Ishikawa (cell line): ENCODE measurements around the gene ROS1.
A peak's percentile ranks its signal among the peaks of the same experiment; 100 is the strongest.

Source experiments
- CEBPB ChIP-seq: IDR thresholded peaks from 2 replicates; pipeline ENCODE4 v1.6.1; 2012
- CREB1 ChIP-seq: IDR thresholded peaks from 2 replicates; pipeline ENCODE4 v1.6.1; 2012; ENCODE audit warnings: low read depth
- EGR1 ChIP-seq: IDR thresholded peaks from 2 replicates; pipeline ENCODE4 v1.6.1; 2012
- EP300 ChIP-seq: IDR thresholded peaks from 2 replicates; pipeline ENCODE4 v1.6.1; 2012; ENCODE audit warnings: borderline replicate concordance
- FOXM1 ChIP-seq: IDR thresholded peaks from 2 replicates; pipeline ENCODE4 v1.6.1; 2012; ENCODE audit warnings: low read depth, borderline replicate concordance
- NFIC ChIP-seq: IDR thresholded peaks from 2 replicates; pipeline ENCODE4 v1.6.1; 2012
- RAD21 ChIP-seq: IDR thresholded peaks from 2 replicates; pipeline ENCODE4 v1.6.1; 2012; ENCODE audit warnings: low read depth
- REST ChIP-seq: IDR thresholded peaks from 2 replicates; pipeline ENCODE4 v1.6.1; 2012; ENCODE audit warnings: low read depth, mild to moderate bottlenecking
- TAF1 ChIP-seq: IDR thresholded peaks from 2 replicates; pipeline ENCODE4 v1.6.1; 2012; ENCODE audit warnings: low read depth, mild to moderate bottlenecking
- TCF12 ChIP-seq: IDR thresholded peaks from 2 replicates; pipeline ENCODE4 v1.6.1; 2012; ENCODE audit warnings: low read depth
- TEAD4 ChIP-seq: IDR thresholded peaks from 2 replicates; pipeline ENCODE4 v1.6.1; 2012
- YY1 ChIP-seq: IDR thresholded peaks from 2 replicates; pipeline ENCODE4 v1.6.1; 2012; ENCODE audit warnings: low read depth
- ZBTB7A ChIP-seq: IDR thresholded peaks from 2 replicates; pipeline ENCODE4 v1.6.1; 2012; ENCODE audit warnings: low read depth
- TF ChIP-seq, protein P1 (sequence below): IDR thresholded peaks from 2 replicates; pipeline ENCODE4 v1.6.1; 2012
- TF ChIP-seq, protein P2 (sequence below): IDR thresholded peaks from 2 replicates; pipeline ENCODE4 v1.6.1; 2012

ROS1 gene

DNA sequence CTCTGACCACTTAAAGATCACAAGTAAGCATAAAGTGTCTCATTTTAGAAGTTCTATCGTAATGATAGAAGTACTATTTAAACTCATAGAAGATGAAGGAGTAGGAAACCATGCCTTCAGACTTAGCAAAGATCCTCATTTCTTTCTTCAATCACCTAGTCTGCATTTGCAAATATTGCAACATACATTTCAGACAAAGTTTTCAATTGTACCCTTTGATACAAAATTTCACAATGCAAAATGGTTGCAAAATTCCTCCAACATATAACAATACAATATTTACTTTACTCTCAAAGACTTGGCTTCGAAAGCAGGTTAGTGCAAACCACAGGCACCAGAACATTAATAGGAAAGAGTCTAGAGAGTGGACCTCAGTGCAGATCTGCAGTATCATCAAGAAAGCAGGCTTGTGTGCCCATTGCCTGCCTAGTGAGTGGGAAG lies 16.1 kb upstream of the ROS1 start:
- TF ChIP-seq EGR1 (no peak), TAF1 (no peak), RAD21 (no peak), TEAD4 (no peak), CEBPB (peak; percentile 27; the same call in 1 of the 2 replicates), NFIC (no peak)
- TF ChIP-seq, protein P1, sequence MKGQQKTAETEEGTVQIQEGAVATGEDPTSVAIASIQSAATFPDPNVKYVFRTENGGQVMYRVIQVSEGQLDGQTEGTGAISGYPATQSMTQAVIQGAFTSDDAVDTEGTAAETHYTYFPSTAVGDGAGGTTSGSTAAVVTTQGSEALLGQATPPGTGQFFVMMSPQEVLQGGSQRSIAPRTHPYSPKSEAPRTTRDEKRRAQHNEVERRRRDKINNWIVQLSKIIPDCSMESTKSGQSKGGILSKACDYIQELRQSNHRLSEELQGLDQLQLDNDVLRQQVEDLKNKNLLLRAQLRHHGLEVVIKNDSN, result no peak
- TF ChIP-seq, protein P2, sequence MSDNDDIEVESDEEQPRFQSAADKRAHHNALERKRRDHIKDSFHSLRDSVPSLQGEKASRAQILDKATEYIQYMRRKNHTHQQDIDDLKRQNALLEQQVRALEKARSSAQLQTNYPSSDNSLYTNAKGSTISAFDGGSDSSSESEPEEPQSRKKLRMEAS, result no peak

- no peak for TF ChIP-seq ZBTB7A
- no peak for TF ChIP-seq TCF12
Measured at GRCh38 chr6:117440706-117441525, 15.2 kb upstream of the ROS1 start.

DNA sequence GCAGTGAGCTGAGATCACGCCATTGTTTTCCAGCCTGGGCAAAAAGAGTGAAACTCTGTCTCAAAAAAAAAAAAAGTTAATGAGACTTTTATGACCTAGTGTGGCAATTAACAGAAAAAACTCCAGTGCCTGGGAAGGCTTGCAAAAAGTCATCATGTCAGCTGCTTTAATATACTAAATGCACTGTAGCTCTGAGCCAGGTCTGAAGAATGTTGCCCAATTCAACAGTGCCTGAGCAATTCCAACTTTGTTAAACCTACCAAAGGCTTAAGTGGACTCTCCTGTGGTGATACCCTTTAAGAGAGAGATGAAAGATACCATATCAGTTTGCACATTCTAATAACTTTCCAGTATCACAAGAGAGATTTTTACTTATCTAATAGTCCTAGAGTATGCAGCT lies 6.5 kb upstream of the ROS1 start:
- TF ChIP-seq, protein P1, result no peak
- TF ChIP-seq FOXM1 (no peak), YY1 (no peak), TEAD4 (no peak), REST (no peak), CEBPB (no peak), TCF12 (no peak), ZBTB7A (no peak), TAF1 (no peak), EGR1 (no peak), NFIC (no peak), RAD21 (no peak), CREB1 (no peak), EP300 (no peak)
- TF ChIP-seq, protein P2, result no peak

DNA sequence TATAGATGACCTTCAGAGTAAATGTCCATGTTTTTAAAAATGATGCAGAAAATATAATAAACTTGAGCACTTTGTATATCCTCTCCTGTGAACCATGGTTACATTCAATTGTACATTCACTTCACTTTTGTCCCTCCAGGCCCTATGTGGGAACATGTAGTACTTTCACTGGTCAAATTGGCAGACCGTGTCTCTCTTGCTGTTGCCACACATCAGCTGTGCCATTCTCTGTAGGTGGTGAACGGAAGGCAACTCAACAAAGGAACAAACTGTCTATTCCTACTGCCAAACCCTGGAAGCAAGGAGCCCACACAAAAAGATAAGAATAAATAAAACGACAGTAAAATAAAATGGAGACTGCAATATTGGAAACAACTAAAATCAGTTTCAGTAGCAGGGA lies 2.0 kb downstream of the ROS1 start:
- TF ChIP-seq FOXM1, result no peak

GRCh38 chr6:117418320-117418719 lies 7.4 kb downstream of the ROS1 start:
- no peak for TF ChIP-seq TCF12
- no peak for TF ChIP-seq CEBPB
- no peak for TF ChIP-seq NFIC
- TF ChIP-seq TEAD4, result no peak
- TF ChIP-seq, protein P2, result no peak
- TF ChIP-seq EGR1, result no peak
- no peak for TF ChIP-seq CREB1
- TF ChIP-seq EP300, result no peak
- no peak for TF ChIP-seq FOXM1
- no peak for TF ChIP-seq RAD21
- TF ChIP-seq ZBTB7A, result no peak
- no peak for TF ChIP-seq YY1
- TF ChIP-seq, protein P1, result no peak
- TF ChIP-seq REST, result no peak
- TF ChIP-seq TAF1, result no peak

DNA sequence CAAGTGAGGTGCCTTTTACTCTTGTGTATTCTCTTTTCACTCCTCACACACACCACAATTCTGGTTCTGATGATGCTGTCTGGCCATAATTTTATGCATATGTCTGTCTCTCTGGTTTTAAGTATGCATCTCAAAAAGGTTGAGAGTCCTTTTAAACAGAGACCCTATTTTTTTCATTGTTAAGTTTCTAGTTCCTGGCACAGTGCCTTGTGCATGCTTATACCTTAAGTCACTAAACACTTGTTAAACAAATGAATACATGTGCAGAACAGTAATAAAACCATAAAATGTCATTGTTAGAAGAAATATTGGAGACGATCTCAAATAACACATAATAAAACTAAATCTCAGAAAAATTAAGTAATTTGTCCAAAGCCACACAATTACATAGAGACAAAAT lies 7.9 kb downstream of the ROS1 start:
- TF ChIP-seq TEAD4, result no peak
- TF ChIP-seq TCF12, result no peak
- TF ChIP-seq TAF1, result no peak
- TF ChIP-seq ZBTB7A, result no peak
- no peak for TF ChIP-seq RAD21
- no peak for TF ChIP-seq NFIC
- no peak for TF ChIP-seq EP300
- no peak for TF ChIP-seq CEBPB
- no peak for TF ChIP-seq REST
- TF ChIP-seq EGR1, result no peak
